NCI-H2107 (cell line): Measurements from ENCODE around the gene ENG.
"Not testable (repeated sequence)": the region's sequence is repeated elsewhere in the genome, so short reads cannot be mapped to it uniquely, and the experiment has no call there.

ENCODE experiments used
- DNase-seq: peaks from one replicate; lab custom pipeline; 2025; lab: John Stamatoyannopoulos, UW

Gene ENG

DNA sequence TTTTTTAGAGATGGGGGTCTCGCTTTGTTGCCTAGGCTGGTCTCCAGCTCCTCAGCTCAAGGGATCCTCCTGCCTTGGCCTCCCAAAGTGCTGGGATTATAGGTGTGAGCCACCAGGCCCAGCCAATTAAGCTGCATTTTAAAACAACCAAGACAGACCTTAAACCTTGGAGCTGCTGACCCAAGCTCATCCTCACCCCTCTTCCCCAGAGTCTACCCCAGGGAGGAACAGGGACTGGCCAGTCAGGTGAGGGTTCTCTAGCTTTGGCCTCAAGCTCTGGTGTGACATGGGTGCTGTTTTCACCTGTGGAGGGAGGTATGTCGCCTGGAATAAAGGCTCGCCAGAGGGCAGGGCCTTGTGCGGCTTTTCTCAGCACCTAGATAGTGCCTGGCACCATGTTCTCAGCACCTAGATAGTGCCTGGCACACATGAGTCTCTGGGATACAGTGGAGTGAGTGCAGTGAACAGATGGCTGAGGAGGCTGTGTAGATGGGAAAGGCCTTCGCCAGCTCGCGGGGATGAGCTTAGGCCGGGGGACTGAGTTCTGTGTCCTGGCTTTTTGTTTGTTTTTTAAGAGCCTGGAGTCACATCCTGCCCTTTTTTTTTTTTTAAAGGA is 61.3 kb downstream of the ENG start:
- no peak for DNase-seq

DNA sequence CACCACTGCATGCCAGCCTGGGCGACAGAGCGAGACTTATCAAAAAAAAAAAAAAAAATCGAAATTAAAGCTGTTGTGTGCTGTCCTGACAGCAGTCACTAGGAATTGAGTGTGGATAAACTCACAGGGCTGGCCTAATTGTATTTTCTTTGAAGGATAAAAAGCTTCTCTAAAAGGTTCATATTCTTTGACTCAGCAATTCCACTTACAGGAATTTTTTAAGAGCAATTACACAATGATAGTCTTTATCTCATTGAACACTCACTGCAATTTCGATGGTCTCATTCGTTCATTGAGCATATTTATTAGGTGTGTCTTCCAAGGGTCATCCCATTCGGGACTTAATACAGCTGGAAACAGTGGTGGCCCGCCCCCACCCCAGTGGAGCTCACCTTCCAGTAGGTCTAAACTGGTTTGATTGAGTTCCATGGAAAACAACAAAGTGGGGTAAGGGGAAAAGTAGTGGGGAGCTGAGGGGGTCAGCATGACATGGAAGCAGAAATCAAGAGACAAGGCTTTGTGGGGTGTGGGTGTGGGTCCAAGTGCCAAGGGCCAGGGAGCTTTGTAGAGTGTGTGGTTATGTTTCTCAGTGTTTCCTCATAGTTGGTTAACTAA is 61.9 kb downstream of the ENG start:
- no peak for DNase-seq

DNA sequence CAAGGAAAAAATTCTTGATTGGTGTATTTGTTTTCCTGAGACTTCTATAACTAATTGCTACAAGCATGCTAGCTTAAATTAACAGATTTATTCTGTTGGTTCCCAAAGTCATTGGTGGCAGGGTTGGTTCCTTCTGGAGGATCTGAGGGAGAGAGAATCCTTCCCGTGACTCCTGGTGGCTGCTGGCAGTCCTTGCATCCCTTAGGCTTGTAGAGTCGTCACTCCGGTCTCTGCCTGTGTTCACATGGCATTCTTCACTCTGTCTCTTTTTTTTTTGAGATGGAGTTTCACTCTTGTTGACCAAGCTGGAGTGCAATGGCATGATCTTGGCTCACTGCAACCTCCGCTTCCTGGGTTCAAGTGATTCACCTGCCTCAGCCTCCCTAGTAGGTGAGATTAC is 63.4 kb downstream of the ENG start:
- DNase-seq = no peak

DNA sequence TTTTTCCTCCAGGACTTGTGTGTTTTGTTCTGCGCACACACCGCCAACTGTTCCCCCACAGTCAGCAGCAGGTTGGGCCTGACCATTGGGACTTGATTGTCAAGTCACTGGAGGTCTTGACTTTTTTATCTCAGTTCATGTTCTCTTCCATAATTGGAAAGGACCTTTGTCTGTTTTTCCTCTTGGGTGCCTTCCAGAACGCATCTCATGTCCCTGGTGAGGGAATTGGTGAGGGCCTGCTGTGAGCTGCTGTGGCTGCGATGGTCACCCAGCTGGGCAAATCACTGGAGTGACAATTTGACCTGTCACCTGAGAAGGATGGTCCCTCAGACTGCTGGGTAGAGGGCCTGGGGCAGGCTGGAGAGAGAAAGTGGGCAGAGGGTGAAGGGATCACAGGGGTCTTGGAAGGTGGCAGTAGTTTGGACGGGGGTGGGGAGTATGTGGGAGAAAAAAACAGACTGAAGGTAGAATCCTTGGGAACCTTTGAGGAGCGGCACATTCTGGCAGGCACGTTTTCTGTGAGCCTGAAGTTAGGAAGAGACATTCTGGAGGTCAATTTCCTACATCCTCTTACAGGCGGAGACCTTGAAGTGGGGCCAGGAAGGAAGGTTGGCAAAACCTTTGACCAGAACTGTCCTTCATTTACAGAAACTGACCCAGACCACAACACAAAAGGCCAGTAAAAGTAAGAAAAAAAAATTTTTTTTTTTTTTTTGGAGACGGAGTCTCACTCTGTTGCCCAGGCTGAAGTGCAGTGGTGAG is 64.2 kb downstream of the ENG start:
- DNase-seq = no peak

DNA sequence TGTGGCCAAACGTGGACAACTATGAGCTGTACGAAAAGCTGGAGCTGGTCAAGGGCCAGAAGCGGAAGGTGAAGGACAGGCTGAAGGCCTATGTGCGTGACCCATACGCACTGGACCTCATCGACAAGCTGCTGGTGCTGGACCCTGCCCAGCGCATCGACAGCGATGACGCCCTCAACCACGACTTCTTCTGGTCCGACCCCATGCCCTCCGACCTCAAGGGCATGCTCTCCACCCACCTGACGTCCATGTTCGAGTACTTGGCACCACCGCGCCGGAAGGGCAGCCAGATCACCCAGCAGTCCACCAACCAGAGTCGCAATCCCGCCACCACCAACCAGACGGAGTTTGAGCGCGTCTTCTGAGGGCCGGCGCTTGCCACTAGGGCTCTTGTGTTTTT is 65.3 kb downstream of the ENG start:
- DNase-seq = no peak

DNA sequence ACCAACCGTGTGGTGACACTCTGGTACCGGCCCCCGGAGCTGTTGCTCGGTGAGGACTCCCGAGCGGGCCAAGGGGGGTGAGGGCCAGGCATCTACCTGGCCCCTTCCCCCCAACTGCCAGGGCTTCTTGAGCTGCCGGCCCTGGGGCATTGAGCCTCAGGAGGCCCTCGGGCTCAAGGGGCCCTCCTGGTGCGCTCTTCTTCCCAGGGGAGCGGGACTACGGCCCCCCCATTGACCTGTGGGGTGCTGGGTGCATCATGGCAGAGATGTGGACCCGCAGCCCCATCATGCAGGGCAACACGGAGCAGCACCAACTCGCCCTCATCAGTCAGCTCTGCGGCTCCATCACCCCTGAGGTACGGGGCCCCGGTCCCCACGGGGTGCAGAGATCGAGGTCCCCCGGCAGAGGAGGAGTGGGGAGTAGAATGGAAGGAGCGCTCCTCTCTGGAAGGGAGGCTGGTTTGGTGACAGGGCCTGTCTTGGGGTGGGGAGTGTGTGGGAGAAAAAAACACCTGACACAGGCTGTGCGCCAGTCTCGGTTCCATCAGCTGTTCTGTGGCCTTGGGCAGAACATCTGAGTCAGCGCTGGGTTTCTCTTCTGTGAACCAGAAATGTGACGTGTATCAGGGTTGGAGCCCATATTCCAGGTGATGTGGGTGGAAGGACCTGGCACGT is 66.0 kb downstream of the ENG start:
- DNase-seq = no peak

DNA sequence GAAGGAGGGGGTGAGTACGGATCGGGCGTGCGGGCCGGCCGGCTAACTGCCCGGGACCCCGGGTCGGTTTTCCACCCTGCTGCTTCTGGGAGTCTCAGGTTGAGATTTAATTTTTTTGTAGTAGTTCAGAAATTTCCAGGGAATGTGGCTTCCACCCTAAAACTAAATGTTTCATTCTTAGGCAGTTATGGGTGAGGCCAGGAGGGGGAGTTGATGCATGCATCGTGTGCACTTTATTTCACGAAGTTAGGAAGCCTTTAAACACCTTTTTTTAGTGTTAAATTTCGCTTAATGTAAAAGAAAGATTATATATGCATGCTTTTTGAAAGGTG is 67.7 kb downstream of the ENG start:
- DNase-seq = no peak

DNA sequence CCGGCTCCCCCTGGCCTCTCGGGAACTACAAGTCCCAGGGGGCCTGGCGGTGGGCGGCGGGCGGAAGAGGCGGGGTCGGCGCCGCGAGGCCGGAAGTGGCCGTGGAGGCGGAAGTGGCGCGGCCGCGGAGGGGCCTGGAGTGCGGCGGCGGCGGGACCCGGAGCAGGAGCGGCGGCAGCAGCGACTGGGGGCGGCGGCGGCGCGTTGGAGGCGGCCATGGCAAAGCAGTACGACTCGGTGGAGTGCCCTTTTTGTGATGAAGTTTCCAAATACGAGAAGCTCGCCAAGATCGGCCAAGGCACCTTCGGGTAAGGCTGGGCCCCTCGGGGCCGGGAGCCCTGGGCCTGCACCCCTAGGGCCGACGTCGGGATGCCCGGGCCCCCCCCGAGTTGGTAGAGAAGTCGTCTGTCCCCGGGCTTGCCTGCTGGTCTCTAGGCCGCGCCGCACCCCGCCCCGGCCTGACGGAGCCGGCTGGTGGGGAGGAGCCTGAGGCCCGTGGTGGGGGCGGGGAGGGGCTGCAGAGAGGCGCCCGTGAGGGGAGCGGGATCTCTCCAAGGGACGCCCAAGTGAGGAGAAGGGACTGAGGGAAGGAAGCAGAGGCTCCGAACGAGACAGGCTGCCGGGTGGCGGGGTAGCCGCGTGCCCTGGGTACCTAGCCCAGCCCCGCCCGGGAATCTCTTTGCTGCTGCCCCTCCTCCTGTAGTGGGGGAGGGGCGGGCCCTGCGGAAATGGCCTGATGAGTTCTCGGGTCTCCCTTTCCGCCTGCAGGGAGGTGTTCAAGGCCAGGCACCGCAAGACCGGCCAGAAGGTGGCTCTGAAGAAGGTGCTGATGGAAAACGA is 68.3 kb downstream of the ENG start, which contains the start of gene CDK9:
Gene CDK9 (plus strand): TSS at position 102 of the 840 bp plus-strand sequence. CDS start 115 bp downstream, at position 217.
- DNase-seq = peak; percentile 91

DNA sequence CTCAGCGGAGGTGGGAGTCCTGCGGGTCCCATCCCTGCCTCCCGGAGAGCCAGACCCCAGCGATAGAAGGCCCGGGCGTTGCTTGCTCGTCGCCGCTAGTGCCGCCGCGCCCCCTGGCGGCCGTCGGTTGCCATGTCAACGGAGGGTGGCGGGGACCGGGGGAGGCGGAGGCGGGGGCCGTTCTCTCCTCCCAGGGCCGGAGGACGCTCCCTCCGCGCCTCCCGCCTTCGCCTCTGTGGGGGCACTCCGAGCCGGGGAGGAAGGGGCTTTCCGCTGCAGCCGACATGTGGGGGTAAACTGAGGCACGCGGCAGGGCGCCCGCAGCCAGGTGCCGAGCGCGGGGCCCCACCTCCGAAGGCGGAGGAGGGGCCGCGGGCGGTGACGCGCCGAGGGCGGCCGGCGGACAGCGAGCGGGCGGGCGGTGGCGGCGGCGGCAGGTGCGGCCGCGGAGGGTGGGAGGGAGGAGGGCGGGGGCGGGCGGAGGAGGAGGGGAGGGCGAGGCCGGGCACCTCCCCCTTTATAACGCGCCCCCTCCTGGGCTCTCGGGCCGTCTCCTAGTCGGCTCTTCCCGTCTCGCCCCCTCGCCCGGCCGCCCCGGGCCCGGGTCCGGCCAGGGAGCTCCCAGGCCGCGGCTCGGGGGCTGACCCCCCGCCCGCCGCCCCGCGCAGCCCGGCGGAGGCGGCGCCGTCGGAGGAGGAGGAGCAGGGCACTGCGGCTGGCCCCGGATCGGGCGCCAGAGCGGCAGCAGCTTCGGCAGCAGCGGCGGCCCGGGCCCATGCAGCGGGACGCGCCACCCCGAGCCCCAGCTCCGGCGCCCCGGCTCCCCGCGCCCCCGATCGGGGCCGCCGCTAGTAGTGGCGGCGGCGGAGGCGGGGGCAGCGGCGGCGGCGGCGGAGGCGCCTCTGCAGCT is 69.2 kb downstream of the ENG start:
- DNase-seq = peak; percentile 60

DNA sequence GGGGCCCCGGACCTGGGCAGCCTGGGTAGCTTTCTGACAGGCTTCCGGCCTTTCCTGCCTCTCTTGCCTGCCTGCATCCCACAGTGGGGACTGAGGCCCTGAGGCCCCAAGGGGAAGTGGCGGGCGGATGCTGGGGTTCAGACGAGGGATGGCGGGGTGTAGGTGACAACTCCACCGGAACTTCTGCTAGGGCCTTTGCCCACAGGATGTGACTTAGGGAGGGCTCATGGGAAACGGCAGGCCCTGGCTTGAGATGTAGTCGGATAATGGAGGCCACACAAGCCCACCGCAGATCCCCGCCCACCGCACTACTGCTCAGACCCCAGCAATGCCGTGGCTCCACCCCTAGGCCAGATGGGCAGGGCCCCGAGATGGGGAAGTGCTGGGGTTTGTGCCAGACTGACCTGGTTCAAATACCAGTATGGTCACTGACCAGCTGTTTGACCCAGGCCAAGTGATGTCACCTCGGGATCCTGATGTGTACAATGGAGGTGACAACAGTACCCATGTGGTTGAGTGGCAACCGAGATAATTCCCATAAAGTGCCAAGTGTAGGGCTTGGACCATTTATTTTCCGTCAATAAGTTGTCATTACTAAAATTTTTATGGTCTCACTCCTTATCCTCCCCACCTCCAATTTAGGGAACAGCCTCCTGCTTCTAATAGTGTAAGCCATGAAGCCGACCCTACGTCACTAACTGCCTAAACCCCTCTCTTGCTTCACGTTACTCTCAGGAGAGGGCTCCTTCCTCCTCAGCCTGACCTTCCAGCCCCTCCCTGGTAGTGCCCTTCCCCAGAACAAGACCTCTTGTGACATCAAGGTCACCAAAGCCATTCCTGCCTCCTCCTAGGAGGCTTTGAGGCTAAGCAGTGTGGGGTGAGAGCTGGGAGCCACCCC is 71.1 kb downstream of the ENG start:
- no peak for DNase-seq

DNA sequence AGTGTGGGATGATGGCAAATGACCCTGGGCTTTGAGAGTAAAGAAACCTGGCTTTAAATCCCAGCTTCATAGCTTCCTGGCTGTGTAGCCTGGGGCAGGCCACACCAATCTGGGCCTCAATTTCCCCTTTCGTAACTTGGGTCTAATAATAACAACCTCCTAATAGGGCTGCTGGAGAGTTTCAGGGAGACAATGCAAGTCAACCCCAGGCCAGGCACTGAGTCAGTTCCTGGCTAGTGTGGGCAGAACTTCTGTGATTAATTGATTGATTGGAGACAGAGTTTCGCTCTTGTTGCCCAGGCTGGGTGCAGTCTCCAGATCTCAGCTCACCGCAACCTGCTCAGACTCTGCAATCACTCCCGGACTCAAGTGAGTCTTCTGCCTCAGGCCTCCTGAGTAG is 72.7 kb downstream of the ENG start:
- no peak for DNase-seq

DNA sequence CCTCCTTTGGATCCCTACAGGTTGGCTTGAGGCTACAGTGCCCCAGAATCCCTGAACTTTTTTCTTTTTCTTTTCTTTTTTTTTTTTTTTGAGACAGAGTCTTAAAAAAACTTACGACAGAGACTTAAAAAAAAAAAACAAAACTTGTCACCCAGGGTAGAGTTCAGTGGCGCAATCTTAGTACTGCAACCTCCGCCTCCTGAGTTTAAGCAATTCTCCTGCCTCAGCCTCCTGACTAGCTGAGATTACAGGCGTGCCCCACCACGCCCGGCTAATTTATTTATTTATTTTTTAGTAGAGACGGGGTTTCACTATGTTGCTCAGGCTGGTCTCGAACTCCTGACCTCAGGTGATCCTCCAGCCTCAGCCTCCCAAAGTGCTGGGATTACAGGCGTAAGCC is 73.5 kb downstream of the ENG start:
- DNase-seq = not testable (repeated sequence)

DNA sequence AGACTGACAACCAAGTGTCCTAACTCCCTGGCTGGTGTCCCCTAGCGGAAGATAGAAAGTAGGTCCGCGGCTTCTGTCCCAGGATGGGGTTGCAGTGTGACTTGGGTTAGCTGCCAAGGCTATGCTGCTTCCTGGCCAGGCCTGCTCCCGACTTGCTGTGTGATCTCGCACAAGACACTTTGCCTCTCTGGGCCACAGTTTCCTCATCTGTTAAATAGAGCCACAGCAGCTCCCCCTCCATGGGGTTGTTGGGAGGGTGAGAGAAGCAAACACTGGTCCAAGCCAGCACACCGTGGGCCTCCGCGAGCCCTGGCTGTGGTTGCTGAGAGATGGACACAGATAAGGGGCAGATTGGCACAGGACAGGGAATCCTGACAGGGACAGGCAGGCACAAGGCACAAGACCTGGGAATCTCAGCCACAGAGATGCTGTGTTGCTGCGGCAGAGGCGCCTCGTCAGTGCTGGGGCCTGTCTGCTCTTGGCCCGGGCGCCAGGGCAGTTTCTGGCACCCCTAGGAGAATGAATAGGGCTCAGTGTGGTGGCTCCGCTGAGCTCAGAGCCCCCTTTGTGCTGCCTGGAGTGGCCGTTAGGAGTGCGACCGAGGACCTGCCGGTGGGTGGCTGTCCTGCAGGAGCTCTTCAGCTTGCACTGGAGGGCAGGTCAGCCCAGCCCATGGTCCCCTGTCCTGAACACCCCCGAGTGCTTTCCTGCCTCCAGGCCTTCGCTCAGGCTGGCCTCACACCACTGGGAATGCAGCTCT is 74.2 kb downstream of the ENG start:
- DNase-seq = no peak

DNA sequence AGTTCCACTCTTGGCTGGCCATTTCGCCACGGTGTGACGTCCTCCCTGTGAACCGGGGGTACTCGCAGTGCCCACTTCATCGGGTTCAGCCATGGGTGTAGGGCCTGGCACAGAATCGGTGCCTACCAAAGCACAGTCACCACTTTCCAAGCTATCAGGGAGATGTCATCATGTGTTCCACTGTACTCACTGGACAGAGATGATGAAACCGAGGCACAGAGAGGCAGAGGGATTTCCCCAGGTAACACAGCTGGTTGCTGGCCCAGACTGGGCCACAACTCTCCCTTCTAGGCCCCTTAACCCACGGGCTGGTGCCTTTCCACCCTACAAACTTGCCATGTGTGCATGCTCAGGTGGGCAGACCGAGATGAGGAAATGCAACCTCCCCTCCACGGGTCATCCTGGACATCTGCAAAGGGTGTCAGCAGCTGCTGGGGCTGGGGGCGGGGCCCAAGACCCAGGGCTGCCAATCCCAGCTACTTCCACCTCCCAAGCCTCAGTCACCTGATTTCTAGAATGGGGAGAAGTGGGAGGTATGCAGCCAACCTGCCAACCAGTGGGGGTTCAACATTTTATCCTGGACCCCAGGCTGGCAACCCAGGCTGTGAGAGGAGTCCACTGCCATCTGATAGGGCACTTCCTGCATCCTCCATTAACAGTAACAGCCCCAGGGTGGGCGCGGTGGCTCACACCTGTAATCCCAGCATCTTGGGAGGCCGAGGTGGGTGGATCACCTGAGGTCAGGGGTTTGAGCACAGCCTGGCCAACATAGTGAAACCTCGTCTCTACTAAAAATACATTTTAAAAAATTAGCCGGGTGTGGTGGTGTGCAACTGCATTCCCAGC is 75.1 kb downstream of the ENG start:
- DNase-seq = no peak

DNA sequence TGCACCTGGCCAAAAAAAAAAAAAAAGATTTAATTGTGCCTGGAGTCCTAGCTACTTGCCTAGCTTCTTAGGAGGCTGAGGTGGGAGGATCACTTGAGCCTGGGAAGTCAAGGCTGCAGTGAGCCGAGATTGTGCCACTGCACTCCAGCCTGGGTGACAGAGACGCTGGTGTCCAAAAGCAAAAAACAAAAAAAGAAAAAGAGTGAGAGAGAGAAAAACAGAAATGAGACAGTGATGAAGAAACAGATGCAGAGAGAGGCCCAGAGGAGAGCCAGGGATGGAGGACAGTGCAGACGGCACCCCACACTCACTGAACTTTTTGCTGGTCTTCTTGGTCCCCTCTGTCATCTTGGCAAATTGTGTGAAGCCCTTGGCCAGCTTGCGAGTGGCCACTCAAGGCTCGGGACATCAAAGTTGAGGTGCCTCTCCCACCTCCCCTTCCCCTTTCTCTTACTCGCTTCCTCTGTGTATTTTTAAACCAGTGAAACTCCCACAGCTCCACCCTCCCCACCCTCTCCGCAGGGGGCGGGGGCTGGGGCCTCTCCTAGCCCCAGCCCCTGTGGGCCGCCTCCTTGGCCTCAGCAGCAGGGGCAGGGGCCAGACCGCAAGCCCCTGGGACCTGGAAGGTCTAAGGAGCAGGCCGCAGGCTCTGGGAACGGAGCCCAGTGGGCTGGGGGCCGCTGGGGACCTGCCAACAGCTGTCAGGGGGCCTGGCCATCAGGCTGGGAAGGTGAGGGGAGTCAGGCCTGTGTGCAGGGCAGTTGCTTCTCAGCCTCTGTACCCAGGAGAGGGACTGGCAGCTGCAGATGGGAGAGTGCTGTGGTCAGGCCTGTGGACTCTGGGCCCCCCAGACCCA is 76.0 kb downstream of the ENG start, which contains the start of gene SH2D3C:
Gene SH2D3C (minus strand): TSS at position 387 of the 856 bp plus-strand sequence. CDS start 39 bp downstream, at position 348.
- no peak for DNase-seq

DNA sequence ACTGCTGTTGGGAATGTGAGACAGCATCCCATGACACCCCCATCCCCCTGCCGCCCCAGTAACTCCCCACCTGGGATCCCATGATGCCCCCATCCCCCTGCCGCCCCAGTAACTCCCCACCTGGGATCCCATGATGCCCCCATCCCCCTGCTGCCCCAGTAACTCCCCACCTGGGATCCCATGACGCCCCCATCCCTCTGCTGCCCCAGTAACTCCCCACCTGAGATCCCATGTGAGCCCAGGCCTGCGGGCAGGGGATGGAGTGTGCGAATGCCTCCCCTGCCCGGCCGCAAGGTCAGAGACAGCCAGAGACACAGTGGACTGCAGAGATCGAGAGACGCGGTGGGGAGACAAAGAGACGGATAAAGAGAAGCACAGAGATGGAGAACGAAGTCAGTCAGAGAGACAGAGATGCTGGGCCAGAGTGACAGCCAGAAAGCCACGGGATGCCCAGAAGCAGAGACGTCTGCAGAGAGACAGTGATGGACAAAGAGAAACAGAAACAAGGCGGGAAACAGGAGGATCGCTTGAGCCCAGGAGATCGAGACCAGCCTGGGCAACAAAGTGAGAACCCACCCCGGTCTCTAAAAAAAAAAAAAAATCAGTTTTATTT is 77.0 kb downstream of the ENG start:
- DNase-seq = no peak

DNA sequence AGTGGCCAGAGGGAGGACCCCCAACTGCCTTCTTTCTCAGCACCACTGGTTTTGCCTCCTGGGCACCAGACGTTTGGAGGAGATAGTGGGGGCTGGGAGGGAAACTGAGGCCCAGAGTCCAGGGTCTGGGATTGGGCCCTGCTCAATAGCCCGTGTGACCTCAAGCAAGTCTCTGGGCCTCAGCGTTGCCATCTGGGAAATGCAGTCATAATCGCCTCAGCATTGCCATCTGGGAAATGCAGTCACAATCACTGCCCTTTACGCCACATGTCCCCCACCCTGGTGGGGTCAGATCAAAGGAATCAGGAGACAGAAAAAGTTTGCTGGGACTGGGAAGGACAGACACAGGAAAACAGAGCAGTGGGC is 77.6 kb downstream of the ENG start:
- DNase-seq = no peak
